GM10266 (cell line): ENCODE results near the gene ST3GAL5.

ENCODE experiments used
- DNase-seq: peaks from one replicate; pipeline ENCODE4 v3.0.0; 2012; ENCODE audit errors: extremely low spot score
- CTCF ChIP-seq: IDR thresholded peaks from 2 replicates; pipeline ENCODE4 v1.5.1; 2012; ENCODE audit warnings: mild to moderate bottlenecking, low read depth; ENCODE audit not compliant: control insufficient read depth, insufficient read depth; ENCODE audit errors: missing control alignments

ST3GAL5 gene

DNA sequence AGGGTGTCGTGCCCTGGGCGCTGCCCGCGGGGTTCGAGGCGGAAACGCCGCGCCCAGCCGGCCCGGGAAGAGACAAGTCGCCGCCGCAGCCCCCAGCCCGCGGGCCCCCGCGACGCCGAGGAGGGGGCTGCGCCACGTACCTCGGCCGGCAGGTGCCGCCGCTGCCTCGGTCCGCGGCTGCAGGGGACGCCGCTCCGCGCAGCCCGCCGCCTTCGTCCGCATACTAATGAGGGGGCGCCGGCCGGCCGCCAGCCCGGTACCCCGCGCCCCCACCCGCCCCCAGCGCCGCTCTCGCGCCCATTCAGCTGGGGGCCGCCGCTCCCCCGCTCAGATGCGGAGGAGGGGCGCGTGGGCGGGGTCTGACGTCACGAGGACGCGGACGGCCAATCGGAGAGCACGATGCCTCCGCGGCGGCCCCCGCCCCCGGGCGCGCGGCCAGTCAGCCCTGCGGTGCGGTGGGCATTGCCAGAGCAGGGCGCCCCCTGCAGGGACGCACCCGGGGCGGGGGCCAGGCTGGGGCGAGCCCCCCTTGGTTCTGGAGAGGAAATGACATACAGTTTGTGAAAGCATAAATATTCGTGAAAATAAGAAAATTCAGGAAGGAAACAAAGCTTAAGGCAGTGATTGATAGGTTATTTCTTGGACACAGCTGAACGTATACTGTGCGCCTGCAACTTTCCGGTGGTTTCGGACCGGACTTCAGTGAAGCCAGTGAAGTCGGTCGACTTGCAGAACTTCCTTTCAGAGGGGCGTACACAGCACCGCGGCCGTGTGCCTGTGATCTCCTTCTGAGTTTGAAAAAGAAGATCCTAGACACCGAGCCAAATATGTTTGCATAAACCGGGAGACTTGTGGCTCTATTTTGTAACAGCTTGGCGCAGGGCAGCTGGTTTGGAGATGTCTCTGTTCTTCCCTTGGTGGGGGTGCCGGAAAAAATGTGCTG is at the start of gene ST3GAL5:
Gene ST3GAL5 (minus strand): TSS at position 307 of the 943 bp plus-strand sequence. CDS start 85 bp downstream, at position 222.
- peak; percentile 93 for DNase-seq
- TF ChIP-seq CTCF, result peak; percentile 89

DNA sequence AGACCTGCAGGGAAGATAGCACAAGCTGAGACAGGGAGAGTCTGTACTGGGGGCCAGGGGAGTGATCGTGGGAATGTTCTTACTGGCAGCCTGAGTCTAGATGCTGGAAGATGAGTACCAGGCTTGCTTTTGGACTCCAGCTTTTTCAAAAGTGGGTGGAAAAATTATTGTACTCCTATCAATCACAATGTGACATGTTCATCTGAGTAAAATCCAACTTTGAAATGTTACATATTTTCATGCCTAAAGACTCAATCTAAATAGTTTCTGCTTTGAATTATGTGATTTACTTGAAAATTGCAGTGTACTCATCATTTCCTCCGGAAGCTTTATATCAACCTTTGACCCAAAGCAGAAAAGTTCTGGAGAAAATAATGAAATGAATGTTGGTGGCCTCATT is 49.7 kb upstream of the ST3GAL5 start:
- no peak for TF ChIP-seq CTCF
- DNase-seq, result no peak

DNA sequence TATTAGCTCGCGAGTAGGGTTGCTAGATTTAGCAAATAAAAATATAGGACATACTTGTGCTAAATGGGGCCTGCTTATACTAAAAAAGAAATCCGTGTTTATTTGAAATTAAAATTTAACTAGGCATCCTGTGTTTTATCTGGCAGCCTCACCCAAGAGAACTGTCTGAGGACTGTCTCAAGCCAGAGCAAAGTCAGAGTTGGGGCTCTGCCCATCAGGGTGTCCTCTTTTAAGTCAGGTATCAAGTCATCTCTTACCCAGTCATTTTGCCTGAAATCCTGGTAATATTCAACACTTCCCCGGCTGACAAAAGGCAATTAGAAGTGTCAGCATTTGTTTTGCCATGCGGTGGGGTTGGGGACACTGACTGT is 48.3 kb upstream of the ST3GAL5 start:
- DNase-seq, result no peak
- TF ChIP-seq CTCF, result no peak

- no peak for TF ChIP-seq CTCF
- DNase-seq, result no peak
Observed at GRCh38 chr2:85936421-85937068, 47.8 kb upstream of the ST3GAL5 start.

- DNase-seq, result no peak
- no peak for TF ChIP-seq CTCF
Observed at GRCh38 chr2:85935746-85936208, 47.0 kb upstream of the ST3GAL5 start.

DNA sequence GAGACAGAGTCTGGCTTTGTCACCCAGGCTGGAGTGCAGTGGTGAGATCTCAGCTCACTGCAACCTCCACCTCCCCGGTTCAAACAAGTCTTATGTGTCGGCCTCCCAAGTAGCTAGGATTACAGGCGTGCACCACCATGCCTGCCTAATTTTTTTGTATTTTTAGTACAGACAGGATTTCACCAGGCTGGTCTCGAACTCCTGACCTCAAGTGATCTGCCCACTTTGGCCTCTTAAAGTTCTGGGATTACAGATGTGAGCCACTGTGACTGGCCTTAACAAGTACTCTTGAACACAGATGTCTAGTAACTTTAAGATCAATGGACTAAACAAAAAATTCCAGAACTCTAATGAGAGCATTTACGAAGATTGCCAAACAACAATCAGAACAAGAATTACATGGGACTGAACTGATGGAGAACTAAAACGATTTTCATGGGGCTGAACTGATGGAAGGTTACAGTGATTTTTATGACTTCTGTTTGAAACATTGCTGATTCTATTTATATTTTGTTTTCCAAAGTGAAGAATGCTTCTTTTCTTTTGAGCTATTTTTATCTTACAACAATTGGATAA is 46.5 kb upstream of the ST3GAL5 start:
- TF ChIP-seq CTCF, result no peak
- DNase-seq, result no peak
